DND-41 (cell line): ENCODE measurements around the gene GATA2.

Experiments used
- CTCF ChIP-seq: IDR thresholded peaks from 2 replicates; pipeline ENCODE4 v1.5.1; 2012; ENCODE audit warnings: borderline replicate concordance, low read length, moderate library complexity, mild to moderate bottlenecking; ENCODE audit not compliant: poor library complexity, severe bottlenecking; ENCODE audit errors: extremely low read depth
- EZH2 ChIP-seq: IDR thresholded peaks from 3 replicates; pipeline ENCODE4 v1.6.1; 2012; ENCODE audit warnings: borderline replicate concordance, low read depth, mild to moderate bottlenecking, moderate library complexity, low read length, inconsistent platforms; ENCODE audit not compliant: severe bottlenecking

- TF ChIP-seq CTCF (no peak), EZH2 (no peak)
Measured at GRCh38 chr3:128524374-128525299, 31.6 kb upstream of the GATA2 start.
